Stomach (tissue), 9 donors: ENCODE measurements around the gene SYT8. TPM values are rescaled to one million over a fixed set of nuclear protein-coding genes. Genes with fewer than 3 reads are reported as not detected.

Experiments
- DNase-seq, 2 donors: peaks; one replicate each; pipeline versions ENCODE4 v3.0.0 to v3.0.0-alpha.2; 2013 to 2019
- H3K27ac ChIP-seq, 5 donors: fragments of 200-600 bp in 4 of 5; sonication (generic) in 4 of 5; one replicate each; pipeline ENCODE4 v1.5.1; 2013 to 2019; ENCODE audit warnings: mild to moderate bottlenecking in 1 of 5, moderate library complexity in 1 of 5
- H3K27me3 ChIP-seq, 3 donors: fragments of 200-600 bp; sonication (generic); one replicate each; pipeline ENCODE4 v1.5.1; 2017 to 2019; ENCODE audit warnings: mixed run types in 1 of 3
- H3K36me3 ChIP-seq, 4 donors: fragments of 200-600 bp; sonication (generic); 1 replicate in 3 of 4; 2 replicates in 1 of 4; pipeline ENCODE4 v1.5.1; 2016 to 2019
- H3K4me1 ChIP-seq, 4 donors: fragments of 200-600 bp; sonication (generic); one replicate each; pipeline ENCODE4 v1.5.1; 2016 to 2019
- H3K4me3 ChIP-seq, 4 donors: fragments of 200-600 bp; sonication (generic) in 3 of 4; one replicate each; pipeline ENCODE4 v1.5.1; 2016 to 2019; ENCODE audit warnings: mild to moderate bottlenecking in 1 of 4
- H3K9me3 ChIP-seq, 4 donors: fragments of 200-600 bp; sonication (generic); one replicate each; pipeline ENCODE4 v1.5.1; 2016 to 2019
- EP300 ChIP-seq: sonication (generic); formaldehyde crosslinking; IDR thresholded peaks from one replicate; pipeline ENCODE4 v1.6.1; 2017; ENCODE audit warnings: antibody characterized with exemption
- POLR2A ChIP-seq, 4 donors: fragments of 450-650 bp; IDR thresholded peaks; one replicate each; pipeline ENCODE4 v1.6.1; 2016; ENCODE audit warnings: antibody characterized with exemption in 4 of 4, control low read depth in 2 of 4, mild to moderate bottlenecking in 1 of 4, moderate library complexity in 1 of 4
- POLR2AphosphoS5 ChIP-seq, 3 donors: sonication (generic); formaldehyde crosslinking; IDR thresholded peaks; one replicate each; pipeline ENCODE4 v1.6.1; 2016; ENCODE audit warnings: antibody characterized with exemption in 3 of 3
- WGBS, 5 donors: extraction: QIAGEN DNeasy Blood & Tissue Kit in 3 of 5; methylation state at CpG; one replicate each; pipeline versions ENCODE4 v1.1.5 to v1.1.7; 2013 to 2018; 5-methylcytosine and 5-hydroxymethylcytosine counted together
- intact Hi-C: fragments of 100-400 bp; cut with DNase I; formaldehyde crosslinking; loops from one replicate; pipeline ENCODE4 v1.15.1; 2023; ENCODE audit warnings: low total_unique reads
- polyA plus RNA-seq, 3 donors: library from polyadenylated mRNA; stranded (reverse); fragments of 200-250 nt; gene quantifications; one replicate each; pipeline ENCODE4 v1.2.3, GENCODE V29; 2013
- total RNA-seq, 5 donors: library from RNA; depleted of rRNA; stranded (reverse); fragments of >200 nt; gene quantifications; one replicate each; pipeline versions ENCODE4 v1.1.0 to v1.2.3, GENCODE V29; 2014 to 2016
- TF ChIP-seq, protein P1 (sequence below), 7 experiments: fragments of 450-650 bp in 4 of 7; fragments of 200-600 bp in 3 of 7; sonication (generic) in 3 of 7; IDR thresholded peaks; one replicate each; pipeline ENCODE4 v1.5.1; 2016 to 2019; ENCODE audit warnings: antibody characterized with exemption in 7 of 7, control low read depth in 2 of 7, mild to moderate bottlenecking in 1 of 7
- donor health status: healthy with polysubstance abuse.
- donor health status: Bipolar disorder and iron deficiency.
- donor health status: healthy.

Gene SYT8
- total and polyA plus RNA-seq, 8 donors: 0.72 to 77.3 (median 2.7) TPM

DNA sequence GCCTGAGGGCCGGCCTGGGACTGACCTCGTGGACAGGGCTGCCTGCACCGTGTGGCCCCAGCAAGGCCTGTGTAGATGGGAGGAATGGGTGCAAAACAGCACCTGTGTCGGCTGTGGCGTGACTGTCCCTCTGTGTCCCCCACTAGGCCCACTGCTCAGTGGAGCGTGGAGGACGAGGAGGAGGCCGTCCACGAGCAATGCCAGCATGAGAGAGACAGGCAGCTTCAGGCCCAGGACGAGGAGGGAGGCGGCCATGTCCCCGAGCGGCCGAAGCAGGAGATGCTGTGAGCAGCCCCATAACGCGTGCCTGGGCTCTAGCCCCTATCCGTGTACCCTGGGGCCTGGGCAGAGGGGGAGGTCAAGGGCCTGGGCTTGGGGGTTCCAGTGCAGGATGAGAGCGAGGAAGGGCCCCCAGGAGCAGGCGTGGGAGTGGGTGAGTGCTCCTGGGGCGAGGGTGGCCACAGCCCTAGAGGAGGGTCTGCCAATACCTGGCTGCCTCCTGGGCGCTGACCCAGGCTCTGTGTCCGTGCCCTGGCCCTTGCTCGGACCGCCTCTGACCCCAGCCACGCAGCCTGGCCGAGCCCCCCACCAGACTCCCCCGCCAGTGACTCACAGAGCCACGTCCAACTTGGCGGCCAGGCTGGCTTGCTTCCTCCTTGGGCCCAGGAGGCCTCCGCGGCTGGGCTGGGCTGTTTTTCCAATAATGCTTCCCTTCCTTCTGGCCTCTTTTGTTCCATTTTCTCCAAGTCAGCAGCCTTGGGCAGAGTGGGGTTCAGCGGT, 45.3 kb downstream of the SYT8 start:
- Histone ChIP-seq H3K27me3 (peaks cover 0 to 7% (median 0%) of the 10 kb centered on the region in 3 donors), H3K27ac (peak overlapping the region; percentile 37 to 88 (median 83)), H3K9me3 (no peaks in the 10 kb centered on the region), H3K4me1 (peaks cover 37 to 73% (median 61%) of the 10 kb centered on the region in 4 donors), H3K4me3 (no peak overlapping the region), H3K36me3 (peaks cover 0 to 26% (median 14%) of the 10 kb centered on the region in 4 donors)
- 71 to 79% (median 75%) methylated on average over 29 to 32 of the region's 32 CpGs for WGBS, 5 donors
- DNase-seq: peak in 1 of 2 donors; percentile 80
- intact Hi-C loops: no loop called here
- TF ChIP-seq POLR2AphosphoS5 (IDR thresholded peaks at IDR 0.05): no peak
- no peak for TF ChIP-seq POLR2A (IDR thresholded peaks at IDR 0.05)
- TF ChIP-seq, protein P1, sequence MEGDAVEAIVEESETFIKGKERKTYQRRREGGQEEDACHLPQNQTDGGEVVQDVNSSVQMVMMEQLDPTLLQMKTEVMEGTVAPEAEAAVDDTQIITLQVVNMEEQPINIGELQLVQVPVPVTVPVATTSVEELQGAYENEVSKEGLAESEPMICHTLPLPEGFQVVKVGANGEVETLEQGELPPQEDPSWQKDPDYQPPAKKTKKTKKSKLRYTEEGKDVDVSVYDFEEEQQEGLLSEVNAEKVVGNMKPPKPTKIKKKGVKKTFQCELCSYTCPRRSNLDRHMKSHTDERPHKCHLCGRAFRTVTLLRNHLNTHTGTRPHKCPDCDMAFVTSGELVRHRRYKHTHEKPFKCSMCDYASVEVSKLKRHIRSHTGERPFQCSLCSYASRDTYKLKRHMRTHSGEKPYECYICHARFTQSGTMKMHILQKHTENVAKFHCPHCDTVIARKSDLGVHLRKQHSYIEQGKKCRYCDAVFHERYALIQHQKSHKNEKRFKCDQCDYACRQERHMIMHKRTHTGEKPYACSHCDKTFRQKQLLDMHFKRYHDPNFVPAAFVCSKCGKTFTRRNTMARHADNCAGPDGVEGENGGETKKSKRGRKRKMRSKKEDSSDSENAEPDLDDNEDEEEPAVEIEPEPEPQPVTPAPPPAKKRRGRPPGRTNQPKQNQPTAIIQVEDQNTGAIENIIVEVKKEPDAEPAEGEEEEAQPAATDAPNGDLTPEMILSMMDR (IDR thresholded peaks at IDR 0.05): no peak
- no peak for TF ChIP-seq EP300

DNA sequence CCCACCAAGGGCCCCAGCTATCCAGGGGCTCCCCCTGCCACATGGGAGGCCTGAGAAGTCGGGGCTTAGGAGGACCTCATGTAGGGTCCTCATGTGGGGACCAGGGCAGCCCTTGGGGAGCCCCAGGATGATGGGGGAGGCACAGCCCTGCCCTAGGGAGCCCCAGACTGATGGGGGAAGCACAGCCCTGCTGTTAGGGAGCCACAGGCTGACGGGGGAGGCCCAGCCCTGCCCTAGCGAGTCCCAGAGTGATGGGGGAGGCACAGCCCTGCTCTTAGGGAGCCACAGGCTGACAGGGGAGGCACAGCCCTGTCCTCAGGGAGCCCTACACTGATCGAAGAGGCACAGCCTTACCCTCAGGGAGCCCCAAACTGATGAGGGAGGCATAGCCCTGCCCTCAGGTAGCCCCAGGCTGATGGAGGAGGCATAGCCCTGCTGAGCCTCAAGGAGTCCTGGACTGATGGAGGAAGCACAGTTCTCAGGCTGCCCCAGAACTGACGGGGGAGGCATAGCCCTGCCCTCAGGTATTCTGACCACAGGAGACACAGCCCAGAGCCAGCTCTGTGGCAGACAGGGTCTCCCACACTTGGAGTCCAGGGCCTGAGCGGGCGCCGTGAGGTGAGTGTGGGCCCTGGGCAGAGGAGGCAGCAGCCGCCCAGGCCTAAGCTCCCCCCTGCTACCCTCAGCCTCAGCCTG, 46.1 kb downstream of the SYT8 start:
- WGBS, 5 donors: 71 to 89% (median 75%) methylated on average over 5 to 9 of the region's 9 CpGs
- H3K36me3 ChIP-seq: peaks cover 0 to 34% (median 22%) of the 10 kb centered on the region in 4 donors

DNA sequence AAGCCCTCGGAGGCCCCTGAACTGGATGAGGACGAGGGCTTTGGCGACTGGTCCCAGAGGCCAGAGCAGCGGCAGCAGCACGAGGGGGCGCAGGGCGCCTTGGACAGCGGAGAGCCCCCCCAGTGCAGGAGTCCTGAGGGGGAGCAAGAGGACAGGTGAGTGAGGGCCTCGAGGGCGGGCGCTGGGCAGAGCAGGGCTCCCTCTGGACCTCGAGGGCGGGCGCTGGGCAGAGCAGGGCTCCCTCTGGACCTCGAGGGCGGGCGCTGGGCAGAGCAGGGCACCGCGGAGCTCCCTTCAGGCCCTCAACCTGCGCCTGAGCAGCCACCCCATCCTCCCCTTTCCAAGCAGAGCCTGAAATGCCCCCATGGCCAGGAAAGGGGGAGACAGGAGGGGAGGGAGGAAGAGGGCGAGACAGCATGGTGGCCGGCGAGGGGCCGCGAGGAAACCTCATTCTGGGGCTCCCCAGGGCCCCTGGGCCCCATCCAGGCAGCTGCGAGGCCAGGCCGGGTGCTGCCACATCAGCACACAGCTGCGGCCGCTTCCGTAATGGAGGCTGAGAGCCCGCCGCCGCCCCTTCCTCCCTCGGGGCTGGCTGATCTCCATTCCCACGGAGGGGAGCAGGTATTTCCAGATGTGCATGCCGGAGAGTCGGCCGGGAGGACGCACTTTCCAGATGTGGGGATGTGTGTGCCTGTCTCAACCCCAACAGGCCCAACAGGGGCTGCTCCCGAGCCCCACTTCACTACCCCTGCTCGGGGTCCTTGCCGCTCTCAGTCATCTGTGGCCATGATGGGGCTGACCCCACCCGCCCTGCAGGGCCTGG, 46.9 kb downstream of the SYT8 start:
- H3K4me3 ChIP-seq: no peak overlapping the region
- intact Hi-C loops: no loop called here
- peak overlapping the region; percentile 4 to 88 (median 83) for H3K27ac ChIP-seq
- no peaks in the 10 kb centered on the region for H3K9me3 ChIP-seq
- peak in 1 of 2 donors; percentile 76 for DNase-seq
- no peak for TF ChIP-seq POLR2A (IDR thresholded peaks at IDR 0.05)
- TF ChIP-seq EP300: no peak
- TF ChIP-seq, protein P1 (IDR thresholded peaks at IDR 0.05): no peak
- no peak for TF ChIP-seq POLR2AphosphoS5 (IDR thresholded peaks at IDR 0.05)
- peaks cover 26 to 58% (median 46%) of the 10 kb centered on the region in 4 donors for H3K4me1 ChIP-seq
- H3K27me3 ChIP-seq: no peaks in the 10 kb centered on the region
- H3K36me3 ChIP-seq: peaks cover 0 to 41% (median 29%) of the 10 kb centered on the region in 4 donors
- WGBS, 5 donors: 60 to 72% (median 71%) methylated on average over 20 to 43 of the region's 43 CpGs

More for the DNA sequence above, 46.1 kb downstream of the SYT8 start:
- Histone ChIP-seq H3K27ac (peak overlapping the region; percentile 26 to 88 (median 83)), H3K27me3 (no peaks in the 10 kb centered on the region), H3K4me3 (no peak overlapping the region), H3K4me1 (peaks cover 33 to 65% (median 54%) of the 10 kb centered on the region in 4 donors), H3K9me3 (no peaks in the 10 kb centered on the region)
- peak in 1 of 2 donors; percentile 28 for DNase-seq
- intact Hi-C loops: no loop called here
- no peak for TF ChIP-seq POLR2A (IDR thresholded peaks at IDR 0.05)
- TF ChIP-seq, protein P1 (IDR thresholded peaks at IDR 0.05): no peak
- no peak for TF ChIP-seq POLR2AphosphoS5 (IDR thresholded peaks at IDR 0.05)
- no peak for TF ChIP-seq EP300
